ENCODE measurements around the gene GEMIN7. TPM values are rescaled to one million over a fixed set of nuclear protein-coding genes. Genes with fewer than 3 reads are reported as not detected.
A peak's percentile ranks its signal among the peaks of the same experiment; 100 is the strongest.

The GEMIN7 gene
- total RNA-seq, 1 experiment from 2014 or later: 46.0 TPM

GRCh38 chr19:45117671-45118070 lies 38.6 kb downstream of the GEMIN7 start:
- H2BK5ac ChIP-seq (ENCODE audit: insufficient read length, low read length): no peak overlapping the region
- no peak overlapping the region for H2BK15ac ChIP-seq (ENCODE audit: low read depth, low read length)
- H3K27me3 ChIP-seq (ENCODE audit: insufficient read depth, low read length): no peaks in the 10 kb centered on the region
- no CpG with 5 or more reads among the region's 12 CpGs for WGBS (ENCODE audit: extremely low coverage, insufficient read length, low lambda C conversion rate)
- H3K9me3 ChIP-seq (ENCODE audit: control insufficient read depth, low read depth, low read length): no peaks in the 10 kb centered on the region
- TF ChIP-seq, protein P1, sequence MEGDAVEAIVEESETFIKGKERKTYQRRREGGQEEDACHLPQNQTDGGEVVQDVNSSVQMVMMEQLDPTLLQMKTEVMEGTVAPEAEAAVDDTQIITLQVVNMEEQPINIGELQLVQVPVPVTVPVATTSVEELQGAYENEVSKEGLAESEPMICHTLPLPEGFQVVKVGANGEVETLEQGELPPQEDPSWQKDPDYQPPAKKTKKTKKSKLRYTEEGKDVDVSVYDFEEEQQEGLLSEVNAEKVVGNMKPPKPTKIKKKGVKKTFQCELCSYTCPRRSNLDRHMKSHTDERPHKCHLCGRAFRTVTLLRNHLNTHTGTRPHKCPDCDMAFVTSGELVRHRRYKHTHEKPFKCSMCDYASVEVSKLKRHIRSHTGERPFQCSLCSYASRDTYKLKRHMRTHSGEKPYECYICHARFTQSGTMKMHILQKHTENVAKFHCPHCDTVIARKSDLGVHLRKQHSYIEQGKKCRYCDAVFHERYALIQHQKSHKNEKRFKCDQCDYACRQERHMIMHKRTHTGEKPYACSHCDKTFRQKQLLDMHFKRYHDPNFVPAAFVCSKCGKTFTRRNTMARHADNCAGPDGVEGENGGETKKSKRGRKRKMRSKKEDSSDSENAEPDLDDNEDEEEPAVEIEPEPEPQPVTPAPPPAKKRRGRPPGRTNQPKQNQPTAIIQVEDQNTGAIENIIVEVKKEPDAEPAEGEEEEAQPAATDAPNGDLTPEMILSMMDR (conservative IDR thresholded peaks at IDR 0.05): no peak
- no peak overlapping the region for H3K18ac ChIP-seq (ENCODE audit: insufficient read length, low read depth, low read length)
- H4K91ac ChIP-seq (ENCODE audit: insufficient read length, low read depth, low read length): no peak overlapping the region
- Mint-ChIP-seq H3K36me3 (ENCODE audit: insufficient read depth in 1 of 3, low read depth in 3 of 3) (peaks cover 0 to 4% (median 0%) of the 10 kb centered on the region in 3 experiments; a peak in 1 of 7 replicates), H3K27me3 (ENCODE audit: low read depth) (no peaks in the 10 kb centered on the region), H3K4me3 (no peak overlapping the region), H3K4me1 (peaks cover 17 to 40% of the 10 kb centered on the region in 2 experiments), H3K27ac (peak overlapping the region in 1 of 3 experiments; percentile 28; a peak in 1 of 7 replicates), H3K9me3 (no peaks in the 10 kb centered on the region)
- H2BK120ac ChIP-seq (ENCODE audit: low read depth, low read length, poor library complexity, severe bottlenecking): no peak overlapping the region
- H2AFZ ChIP-seq (ENCODE audit: low read length): no peak overlapping the region
- no peak overlapping the region for H2BK12ac ChIP-seq (ENCODE audit: insufficient read length, low read depth, low read length)
- H3K23me2 ChIP-seq (ENCODE audit: insufficient read length, low read depth, low read length, poor library complexity, severe bottlenecking): no peaks in the 10 kb centered on the region
- H3K56ac ChIP-seq (ENCODE audit: insufficient read length, low read depth, low read length): no peak overlapping the region
- H3K27ac ChIP-seq (ENCODE audit: insufficient read length, low read depth, low read length): no peak overlapping the region
- H3K23ac ChIP-seq (ENCODE audit: insufficient read length, low read depth, low read length): no peak overlapping the region
- no peak for DNase-seq
- no peak overlapping the region for H3K4me2 ChIP-seq (ENCODE audit: insufficient read depth, insufficient read length, low read length)
- no peak overlapping the region for H2AK5ac ChIP-seq (ENCODE audit: insufficient read length, low read length)
- H3K4ac ChIP-seq (ENCODE audit: low read depth, low read length): no peak overlapping the region
- H2BK20ac ChIP-seq (ENCODE audit: low read depth, low read length, poor library complexity, severe bottlenecking): no peak overlapping the region
- no peak overlapping the region for H3T11ph ChIP-seq (ENCODE audit: low read length)
- peaks cover 8% of the 10 kb centered on the region; the same call in 1 of the 2 replicates for H3K79me2 ChIP-seq (ENCODE audit: insufficient read depth, low read length)
- H4K20me1 ChIP-seq (ENCODE audit: control insufficient read depth, insufficient read depth, insufficient read length): peaks cover 8% of the 10 kb centered on the region
- no peaks in the 10 kb centered on the region for H3K79me1 ChIP-seq (ENCODE audit: insufficient read depth, low read depth, low read length, poor library complexity, severe bottlenecking)
- no peak overlapping the region for H3K9ac ChIP-seq (ENCODE audit: extremely low read depth, insufficient read length, low read length)
- H4K5ac ChIP-seq (ENCODE audit: insufficient read length, low read depth, low read length): no peak overlapping the region
- no peak overlapping the region; the same call in 1 of the 2 replicates for H3K14ac ChIP-seq (ENCODE audit: insufficient read depth, low read length)
- H3K4me1 ChIP-seq (ENCODE audit: insufficient read depth, low read length): no peaks in the 10 kb centered on the region; the same call in 1 of the 2 replicates
- H4K8ac ChIP-seq (replicated peaks; ENCODE audit: insufficient read length, low read depth, low read length): no peak overlapping the region

Data from H9 (cell line).